ENCODE results near the gene SLTM.
A peak's percentile ranks its signal among the peaks of the same experiment; 100 is the strongest.
"Not testable (repeated sequence)": the region's sequence is repeated elsewhere in the genome, so short reads cannot be mapped to it uniquely, and the experiment has no call there.

Gene SLTM

DNA sequence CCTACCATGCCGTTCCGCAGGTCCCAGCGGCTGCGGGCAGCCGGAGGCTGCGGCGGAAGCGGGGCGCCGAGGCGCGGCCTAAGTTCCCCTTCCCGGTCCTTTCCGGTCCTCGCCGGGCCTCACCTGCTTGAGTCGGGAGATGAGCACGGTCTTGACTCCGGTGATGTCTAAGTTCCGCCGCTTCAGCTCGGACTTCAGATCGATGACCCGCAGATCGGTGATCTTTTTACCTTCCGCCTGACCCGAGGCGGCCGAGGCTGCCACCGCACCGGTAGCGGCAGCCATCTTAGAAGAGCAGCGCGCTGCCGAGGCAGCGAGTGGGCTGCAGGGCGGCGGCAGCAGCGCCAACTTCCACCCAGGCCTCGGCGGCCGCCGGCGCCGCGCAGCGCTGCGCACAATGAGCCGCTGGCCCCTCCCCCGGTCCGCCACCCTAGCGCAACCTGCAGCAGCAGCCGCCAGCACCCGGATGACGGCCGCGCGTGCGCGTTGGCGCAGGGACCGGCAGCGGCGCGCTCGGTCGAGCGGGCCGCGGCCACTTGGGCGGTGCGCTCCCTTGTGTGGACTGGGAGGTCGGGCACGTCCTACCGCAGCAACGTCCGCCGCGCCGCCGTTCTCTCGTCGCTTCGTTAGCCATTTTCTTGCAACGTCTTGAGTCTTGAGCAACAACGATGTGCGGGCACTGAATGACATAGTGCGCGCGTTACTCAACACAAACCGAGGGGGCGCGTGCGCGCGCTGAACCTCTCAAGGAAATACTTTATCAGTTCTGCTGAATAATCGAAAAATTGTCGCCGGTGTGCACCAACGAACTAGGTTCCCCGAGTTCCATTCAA, at the start of gene SLTM:
TSS of gene SLTM (minus strand) at position 399 of the 833 bp plus-strand sequence. CDS start at position 285, 114 bp downstream.
- DNase-seq, result peak; percentile 31 to 96 (median 87)

- no peak for DNase-seq
Observed at GRCh38 chr15:58983261-58983660, 49.8 kb upstream of the SLTM start.

- no peak for DNase-seq
Observed at GRCh38 chr15:58981808-58982475, 48.5 kb upstream of the SLTM start.

- DNase-seq, result no peak
Observed at GRCh38 chr15:58980351-58980939, 47.0 kb upstream of the SLTM start.

GRCh38 chr15:58977887-58978286, 44.4 kb upstream of the SLTM start:
- DNase-seq, result no peak

DNA sequence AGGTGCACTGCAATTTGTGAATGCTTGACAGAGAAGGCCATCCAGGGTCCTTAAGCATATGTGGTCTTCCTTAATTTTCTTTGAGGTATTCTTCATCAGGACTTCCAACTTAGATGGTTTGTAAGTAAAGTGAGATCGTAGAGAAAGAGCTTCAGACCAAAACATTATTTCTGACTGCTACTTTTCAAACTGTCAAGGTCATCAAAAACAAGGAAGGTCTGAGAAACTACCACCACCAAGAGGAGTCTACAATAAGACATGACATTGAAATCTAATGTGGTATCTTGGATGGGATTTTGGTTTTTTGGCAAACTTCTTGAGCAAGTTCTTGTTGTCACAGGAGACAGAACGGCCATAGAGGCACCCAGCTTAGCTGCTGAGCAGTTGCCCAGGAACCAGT, 34.0 kb upstream of the SLTM start:
- no peak for DNase-seq

- DNase-seq, result no peak
Observed at GRCh38 chr15:58966698-58967097, 33.2 kb upstream of the SLTM start.

DNA sequence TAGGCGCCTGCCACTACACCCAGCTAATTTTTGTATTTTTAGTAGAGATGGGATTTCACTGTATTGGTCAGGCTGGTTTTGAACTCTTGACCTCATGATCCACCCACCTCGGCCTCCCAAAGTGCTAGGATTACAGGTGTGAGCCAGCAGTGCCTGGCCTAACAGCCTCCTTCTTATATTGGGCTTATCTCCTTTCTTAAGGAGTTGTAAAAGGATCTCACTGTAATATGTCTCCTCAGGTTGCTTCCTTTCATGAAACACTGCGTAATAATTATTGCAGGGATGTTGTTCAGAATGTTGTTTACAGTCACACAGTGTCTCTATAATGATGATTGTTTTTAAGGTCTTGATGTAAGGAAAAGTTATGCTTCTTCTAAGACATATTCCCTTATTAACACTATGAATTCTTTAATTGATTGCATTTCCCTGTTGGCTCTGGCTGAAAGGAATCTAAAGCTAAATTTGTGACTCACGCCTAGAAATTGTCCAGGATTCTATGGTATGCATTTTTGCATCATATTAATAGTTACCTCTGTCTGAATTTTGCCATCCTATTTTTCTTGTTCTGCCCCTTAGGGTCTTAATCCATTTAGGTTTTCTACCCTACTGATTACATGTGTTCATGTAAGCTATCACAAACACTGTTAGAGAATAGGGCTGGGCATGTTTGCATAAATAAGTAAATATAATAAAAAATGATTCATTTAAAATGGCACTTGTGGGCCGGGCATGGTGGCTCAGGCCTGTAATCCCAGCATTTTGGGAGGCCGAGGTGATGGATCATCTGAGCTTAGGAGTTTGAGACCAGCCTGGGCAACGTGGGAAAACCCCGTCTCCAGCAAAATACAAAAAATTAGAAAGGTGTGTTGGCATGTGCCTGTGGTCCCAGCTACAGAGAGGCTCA, 29.4 kb upstream of the SLTM start:
- no peak for DNase-seq

DNA sequence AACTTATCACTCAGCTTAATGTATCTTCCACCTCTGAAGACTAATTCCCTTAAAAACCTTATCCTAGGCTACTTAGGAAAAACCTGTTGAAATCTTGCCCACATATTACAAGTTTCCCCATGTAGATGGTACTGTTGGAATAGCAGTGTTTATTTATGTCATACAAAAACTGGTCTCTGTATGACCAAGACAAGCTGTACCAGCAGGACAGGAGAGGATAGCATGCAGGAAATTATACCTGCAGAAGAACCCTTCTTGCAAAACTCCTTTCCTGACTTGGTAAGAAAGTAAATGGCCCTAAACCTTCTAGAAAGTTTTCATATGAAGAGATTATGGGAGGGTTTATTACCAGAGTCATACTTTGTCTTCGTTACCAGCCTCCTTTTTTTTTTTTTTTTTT, 28.7 kb upstream of the SLTM start:
- no peak for DNase-seq

DNA sequence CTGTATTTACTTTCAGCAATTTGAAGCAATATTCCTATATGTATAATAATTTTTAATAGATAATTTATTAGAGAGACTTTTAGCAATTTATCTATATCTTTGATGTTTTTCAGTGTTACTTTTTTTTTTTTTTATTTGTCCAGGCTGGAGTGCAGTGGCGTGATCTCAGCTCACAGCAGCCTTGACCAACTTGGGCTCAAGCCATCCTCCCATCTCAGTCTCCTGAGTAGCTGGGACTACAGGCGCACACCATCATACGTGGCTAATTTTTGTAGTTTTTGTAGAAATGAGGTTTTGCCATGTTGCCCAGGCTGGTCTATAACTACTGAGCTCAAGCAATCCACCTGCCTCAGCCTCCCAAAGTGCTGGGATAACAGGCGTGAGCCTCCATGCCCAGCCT, 25.3 kb upstream of the SLTM start:
- DNase-seq, result no peak

DNA sequence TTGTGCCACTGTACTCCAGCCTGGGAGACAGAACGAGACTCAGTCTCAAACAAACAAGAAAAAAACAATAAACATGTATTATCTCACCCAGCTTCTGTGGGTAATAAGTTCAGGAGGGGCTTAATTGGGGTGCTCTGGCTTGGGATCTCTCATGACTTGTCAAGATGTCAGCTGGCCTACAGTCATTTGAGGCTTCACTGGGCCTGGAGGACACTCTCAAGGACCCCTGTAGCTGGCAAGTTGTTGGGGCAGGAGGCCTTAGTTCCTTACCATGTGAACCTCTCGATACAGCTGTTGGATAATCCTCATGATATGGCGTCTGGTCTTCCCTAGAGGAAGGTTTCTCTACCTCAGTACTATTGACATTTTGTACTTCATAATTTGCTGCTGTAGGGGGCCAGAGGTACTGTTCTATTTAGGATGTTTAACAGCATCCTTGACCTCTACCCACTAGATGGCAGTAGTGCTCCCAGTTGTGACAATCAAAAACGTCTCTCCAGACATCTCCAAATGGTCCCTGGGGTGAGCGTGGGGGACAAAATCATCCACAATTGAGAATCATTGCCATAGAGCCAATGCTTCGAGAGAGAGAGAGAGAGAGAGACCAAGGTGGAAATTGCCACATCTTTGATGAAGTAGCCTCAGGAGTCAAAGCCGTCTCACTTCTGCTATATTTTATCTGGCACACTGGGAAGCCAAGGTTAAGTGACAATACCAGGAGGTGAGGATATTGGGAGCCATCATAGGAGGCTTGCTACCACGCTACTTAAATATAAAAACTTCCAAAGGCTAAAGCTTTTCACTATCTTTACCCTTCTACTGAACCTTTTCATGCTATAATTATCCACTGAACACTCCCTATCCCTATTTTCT, 23.9 kb upstream of the SLTM start:
- peak in 8 of 14 donors; percentile 0 to 24 (median 11) for DNase-seq

GRCh38 chr15:58952751-58953150, 19.3 kb upstream of the SLTM start:
- DNase-seq, result no peak

DNA sequence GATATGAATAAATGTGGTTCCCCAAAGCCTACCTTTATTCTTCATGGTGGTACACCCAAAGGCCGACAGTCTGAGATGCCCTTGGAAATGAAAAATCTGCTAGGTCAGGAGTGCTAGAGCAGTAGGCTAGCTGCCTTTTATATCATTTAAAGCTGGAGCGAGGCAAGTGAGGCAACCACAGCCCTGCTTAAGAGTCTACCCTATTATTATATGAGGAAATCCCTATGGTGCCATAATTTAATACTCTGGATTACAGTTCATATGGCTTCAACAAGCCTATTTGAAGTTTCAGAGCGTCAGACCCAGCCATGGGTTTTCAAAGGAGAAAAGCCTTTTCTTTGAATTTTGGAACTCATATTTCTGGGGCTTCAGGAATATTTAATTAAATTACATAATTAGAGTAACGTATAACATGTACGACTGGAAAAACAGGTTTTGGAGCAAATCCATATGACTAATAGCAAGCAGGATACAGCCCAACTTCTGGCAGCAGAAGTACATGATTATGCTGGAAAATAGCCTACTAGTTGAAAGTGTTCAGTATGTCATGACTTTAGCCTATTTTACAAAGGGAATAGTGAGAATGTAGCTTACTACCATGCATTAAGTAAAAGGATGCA, 18.0 kb upstream of the SLTM start:
- no peak for DNase-seq

DNA sequence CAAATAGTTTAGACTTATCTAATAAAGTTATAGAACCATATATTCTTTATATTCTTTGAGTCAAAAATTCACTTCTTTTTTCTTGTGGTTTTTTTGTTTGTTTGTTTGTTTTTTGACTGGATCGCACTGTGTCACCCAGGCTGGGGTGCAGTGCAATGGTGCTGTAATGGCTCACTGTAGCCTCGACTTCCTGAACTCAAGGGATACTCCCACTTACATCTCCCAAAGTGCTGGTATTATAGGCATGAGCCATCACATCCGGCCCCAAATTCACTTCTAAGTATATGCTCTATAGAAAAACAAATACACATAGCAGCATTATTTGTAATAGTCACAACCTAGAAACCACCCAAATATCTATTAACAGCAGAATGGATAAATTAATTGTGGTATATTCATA, 13.7 kb upstream of the SLTM start:
- DNase-seq, result no peak

GRCh38 chr15:58934974-58935373, 1.5 kb upstream of the SLTM start:
- not testable (repeated sequence) for DNase-seq

DNA sequence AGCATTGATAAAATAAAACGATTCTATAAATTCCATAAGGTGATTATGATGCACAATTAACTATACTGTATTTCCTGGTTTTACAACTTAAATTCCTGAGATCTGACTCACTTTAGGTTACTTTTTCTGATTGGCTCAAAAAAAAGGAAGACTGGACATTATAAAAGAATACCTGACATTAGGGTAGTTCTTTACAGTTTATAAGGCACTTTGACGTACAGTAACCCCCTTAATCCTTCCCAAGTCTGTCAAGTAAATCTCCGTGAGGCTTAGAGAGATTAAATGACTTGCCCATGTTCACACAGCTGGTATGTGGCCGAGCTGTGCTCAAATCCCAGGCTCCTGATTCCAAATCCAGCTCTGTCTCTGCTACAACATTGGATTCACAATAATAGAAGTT, 1.0 kb upstream of the SLTM start:
- no peak for DNase-seq

DNA sequence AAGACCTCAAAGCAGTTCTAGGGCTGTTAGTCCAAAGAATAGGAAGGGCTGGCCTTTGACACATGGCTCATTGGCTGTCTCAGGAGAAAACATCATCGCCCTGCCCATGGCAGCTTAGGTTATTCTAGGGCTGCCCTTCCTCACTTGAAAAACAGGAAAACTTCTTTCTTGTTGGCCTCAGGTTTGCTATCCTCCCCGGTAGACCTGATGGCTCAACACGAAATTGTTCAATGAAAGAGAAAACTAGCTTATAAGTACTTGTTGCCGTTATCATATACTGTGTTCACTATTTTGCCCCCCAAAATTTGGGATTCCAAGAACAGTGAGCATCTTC, 602 bp upstream of the SLTM start:
- DNase-seq, result no peak

- peak in 10 of 14 donors; percentile 40 to 80 (median 67) for DNase-seq
Observed at GRCh38 chr15:58932710-58933280, 684 bp downstream of the SLTM start.

DNA sequence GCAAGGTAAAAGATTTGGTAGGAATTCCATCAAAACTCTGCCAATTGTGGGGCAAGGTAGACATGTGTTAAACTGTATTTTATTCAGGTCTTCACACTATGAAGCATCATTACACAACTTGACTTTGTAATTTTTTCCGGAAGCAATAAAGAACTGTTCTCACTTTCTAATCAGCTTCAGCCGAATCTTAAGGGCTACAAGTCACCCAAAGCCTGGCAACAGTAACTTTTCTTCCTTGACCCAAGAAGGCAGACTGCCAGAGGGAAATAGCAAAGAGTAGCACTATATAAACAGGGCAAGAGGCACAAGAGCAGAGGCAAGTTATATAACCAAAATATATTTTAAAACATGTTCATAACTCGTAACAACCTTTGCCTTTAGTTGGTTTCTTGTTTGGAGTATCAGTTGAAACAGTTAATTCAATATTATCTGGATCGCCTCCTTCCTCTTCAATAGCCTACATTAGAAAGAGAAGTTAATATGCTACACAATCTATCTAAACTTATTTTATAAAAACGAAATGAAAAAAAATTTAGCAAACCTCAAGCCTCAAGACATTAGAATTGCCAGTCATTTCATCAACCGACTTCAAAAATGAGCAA, 1.4 kb downstream of the SLTM start:
- no peak for DNase-seq

DNA sequence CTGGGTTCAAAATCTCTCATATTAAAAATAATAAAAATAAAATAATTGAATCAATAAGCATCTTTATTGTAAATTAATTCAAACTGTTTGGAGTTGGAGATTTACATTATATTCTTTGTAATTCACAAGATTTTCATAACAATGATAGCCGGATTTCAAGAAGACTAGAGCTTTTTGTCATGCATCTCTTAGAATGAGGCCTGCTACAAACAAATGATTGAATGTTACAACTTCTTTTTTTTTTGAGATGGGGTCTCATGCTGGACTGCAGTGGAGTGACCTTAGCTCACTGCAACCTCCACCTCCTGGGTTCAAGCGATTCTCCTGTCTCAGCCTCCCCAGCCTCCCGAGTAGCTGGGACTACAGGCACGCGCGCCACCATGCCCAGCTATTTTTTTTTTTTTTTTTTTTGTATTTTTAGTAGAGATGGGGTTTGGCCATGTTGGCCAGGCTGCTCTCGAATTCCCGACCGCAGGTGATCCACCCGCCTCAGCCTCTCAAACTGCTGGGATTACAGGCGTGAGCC, 3.5 kb downstream of the SLTM start:
- no peak for DNase-seq

All from C1 segment of cervical spinal cord (tissue), 14 donors.